Stimulated activated CD8-positive, alpha-beta memory T cell treated with anti-CD3 and anti-CD28 coated beads, Interleukin-12 subunit alpha, Interleukin-12 subunit beta, amount 100 ng/mL, for 1 hour (primary cell): Measurements from ENCODE around the gene USP46.

ENCODE experiments used
- DNase-seq: peaks from one replicate; pipeline ENCODE4 v3.0.0-alpha.2; 2020; ENCODE audit warnings: low read depth

USP46 gene, protein sequence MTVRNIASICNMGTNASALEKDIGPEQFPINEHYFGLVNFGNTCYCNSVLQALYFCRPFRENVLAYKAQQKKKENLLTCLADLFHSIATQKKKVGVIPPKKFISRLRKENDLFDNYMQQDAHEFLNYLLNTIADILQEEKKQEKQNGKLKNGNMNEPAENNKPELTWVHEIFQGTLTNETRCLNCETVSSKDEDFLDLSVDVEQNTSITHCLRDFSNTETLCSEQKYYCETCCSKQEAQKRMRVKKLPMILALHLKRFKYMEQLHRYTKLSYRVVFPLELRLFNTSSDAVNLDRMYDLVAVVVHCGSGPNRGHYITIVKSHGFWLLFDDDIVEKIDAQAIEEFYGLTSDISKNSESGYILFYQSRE

DNA sequence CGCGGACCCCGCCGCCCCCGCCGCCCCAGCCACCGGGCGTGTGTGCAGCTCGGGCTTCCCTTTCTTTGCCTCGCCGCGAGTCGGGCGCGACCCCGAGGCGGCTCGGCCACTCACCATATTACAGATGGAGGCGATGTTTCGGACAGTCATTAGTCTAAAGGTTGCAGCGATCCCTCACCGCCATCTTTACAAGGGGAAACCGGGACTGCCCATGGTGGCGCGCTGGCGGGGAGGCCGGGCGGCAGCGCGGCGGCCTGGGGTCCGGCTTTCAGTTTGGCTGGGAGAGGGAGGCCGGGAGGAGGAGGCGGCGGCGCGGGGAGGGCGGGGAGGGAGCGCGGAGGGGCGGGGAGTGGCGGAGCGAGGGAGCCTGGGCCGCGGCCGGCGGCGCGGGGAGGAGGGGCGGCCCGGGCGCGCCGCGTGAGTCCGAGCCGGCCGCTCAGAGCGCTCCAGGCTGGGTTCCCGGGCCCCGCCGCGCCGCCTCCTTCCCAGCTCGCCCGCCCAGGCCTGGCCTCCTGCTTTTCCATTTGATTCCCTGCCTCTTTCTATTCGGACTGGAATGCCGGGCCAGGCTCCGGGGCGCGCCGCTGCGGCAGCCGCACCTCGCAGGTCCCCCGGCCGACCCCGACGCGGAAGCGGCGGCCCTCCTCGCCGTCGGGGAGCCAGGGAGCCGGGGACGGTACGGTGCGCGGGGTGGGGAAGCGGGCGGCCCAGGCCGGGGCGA, at the start of gene USP46:
TSS of gene USP46 (minus strand) at position 301 of the 721 bp plus-strand sequence. CDS start at position 150, 151 bp downstream.
- peak; percentile 26 for DNase-seq

DNA sequence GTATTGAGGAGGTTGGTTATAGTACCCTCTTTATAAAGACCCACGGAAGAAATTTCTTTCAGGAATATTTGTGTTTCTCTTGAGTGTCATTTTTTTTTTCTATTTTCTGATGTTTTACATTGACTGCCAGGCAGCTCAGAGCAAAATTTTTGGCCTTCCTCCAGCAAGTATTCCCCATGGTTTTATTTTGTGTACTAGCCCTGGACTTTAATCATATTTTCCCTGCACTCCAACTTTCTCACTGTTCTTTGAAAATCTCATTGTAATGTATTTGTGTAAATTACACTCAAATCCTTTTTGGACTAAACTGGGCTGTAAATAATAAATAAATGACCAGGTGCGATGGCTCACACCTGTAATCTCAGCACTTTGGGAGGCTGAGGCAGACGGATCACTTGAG, 45.6 kb upstream of the USP46 start:
- DNase-seq, result no peak

DNA sequence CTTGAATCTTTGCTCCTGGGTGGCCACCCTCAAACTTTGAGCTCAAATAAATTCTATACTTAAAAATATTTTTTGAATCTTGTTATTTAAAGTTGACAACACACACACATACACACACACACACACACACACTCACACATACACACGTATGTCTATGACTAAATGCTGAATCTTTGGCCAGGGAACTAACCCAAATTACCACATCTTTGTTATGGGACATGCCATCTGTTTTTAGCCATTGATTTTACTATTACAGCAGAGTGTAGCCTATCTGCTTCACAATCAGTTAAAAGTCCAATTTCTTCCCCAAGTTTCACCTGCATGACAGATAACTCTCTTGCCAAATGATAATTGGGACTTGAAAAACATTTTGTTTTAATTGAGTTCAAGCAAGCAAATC, 45.0 kb upstream of the USP46 start:
- no peak for DNase-seq

DNA sequence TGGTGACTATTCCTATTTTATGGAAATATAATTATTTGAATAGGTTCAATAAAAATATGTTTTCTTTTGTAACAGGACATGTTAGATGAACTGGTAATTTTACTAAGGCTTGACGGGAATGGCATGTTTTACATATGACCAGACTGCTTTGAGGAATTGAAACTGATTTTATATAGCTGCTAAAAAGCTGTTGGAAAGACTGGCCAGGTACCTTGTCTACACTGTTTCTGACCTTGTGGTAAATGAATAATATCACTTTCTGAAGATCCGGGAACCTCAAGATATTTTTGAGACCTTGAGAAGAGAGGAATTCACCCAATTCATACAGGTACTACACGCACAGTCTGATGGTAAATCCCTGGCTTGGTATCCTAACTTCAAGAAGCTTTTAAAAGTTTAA, 42.1 kb upstream of the USP46 start:
- no peak for DNase-seq

DNA sequence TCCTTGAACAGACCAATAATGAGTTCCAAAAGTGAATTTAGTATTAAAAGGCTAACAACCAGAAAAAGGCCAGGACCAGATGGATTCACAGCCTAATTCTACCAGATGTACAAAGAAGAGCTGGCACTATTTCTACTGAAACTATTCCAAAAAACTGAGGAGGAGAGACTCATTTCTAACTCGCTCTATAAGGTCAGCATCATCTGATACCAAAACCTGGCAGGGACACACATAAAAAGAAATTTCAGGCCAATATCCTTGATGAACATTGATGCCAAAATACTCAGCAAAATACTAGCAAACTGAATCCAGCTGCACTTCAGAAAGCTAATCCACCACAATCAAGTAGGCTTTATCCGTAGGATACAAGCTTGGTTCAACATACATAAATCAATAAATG, 35.8 kb upstream of the USP46 start:
- DNase-seq, result no peak

DNA sequence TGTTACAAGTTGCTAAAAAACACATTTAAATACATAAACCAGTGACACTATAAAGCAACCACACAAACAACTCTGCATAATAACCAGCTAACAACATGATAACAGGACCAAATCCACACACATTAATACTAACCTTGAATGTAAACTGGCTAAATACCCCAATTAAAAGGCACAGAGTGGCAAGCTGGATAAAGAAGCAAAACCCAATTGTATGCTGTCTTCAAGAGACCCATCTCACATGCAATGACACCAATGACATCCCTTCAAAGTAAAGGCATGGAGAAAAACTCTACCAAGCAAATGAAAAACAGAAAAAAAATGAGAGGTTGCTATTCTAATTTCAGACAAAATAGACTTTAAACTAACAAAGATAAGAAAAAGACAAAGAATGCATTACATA, 34.4 kb upstream of the USP46 start:
- no peak for DNase-seq

DNA sequence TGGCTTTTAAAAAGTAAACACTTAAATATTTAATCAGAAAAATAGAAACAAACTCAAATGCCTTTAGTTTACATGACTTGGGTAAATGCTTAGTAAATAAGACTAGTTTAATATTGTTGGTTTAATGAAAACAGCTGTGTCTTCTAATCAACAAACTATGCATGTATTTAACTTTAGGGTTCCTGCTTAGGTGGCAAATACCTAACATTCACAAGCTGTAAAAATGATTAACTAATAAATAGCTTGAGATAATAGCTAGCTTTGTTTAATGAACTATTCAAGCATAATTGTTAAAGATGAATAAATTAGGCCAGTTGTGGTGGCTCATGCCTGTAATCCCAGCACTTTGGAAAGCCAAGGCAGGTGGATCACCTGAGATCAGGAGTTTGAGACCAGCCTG, 30.0 kb upstream of the USP46 start:
- no peak for DNase-seq

DNA sequence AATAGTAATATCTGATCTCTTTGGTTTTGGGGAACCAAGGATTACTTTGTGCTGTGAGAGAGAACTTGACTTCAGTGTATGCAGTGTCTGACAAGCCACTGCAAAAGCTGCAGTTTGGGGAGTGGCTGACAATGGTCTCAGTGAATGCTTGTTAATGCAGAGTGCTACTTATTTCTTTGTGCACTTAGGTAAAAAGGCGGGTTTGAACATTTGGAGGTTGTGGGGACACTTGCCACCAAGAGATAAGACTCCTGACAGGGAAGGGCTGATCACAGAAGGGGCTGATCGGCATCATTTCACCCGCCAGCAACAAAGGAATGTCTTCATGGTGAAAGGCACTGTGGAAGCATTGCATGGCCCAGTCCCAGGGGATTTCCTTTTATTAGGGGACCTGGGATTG, 28.6 kb upstream of the USP46 start:
- DNase-seq, result no peak

DNA sequence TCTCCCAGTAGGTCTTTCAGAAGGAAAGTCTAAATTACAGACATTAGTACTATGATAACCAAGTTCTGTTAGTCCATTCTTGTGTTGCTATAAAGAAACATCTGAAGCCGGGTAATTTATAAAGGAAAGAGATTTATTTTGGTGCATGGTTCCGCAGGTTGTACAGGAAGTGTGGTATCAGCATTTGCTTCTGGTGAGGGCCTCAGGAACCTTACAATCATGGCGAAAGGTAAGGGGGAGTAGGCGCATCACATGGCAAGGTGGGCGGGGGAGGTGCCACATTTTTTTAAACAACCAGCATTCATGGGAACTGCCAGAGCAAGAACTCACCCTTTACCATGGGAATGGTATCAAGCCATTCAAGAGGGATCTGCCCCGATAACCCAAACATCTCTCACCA, 26.2 kb upstream of the USP46 start:
- DNase-seq, result no peak

DNA sequence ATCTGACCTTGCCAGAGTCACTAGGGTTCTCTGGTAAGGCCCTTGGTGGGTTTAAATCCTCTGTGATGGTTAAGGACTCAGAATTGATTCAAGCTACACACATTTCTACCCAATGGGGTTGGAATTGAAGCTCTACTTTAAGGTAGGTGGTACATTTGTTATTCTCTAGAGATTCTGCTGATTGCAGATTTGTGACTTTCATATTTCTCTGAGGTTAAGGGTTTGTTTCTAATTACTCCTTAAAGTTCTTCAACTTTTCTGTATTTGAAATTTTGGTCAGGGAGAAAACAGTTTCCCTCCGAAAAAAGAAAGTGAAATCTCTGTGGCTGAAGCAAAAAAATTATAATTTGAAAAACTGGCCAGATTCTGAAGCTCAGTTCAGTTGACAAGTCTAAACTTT, 25.8 kb upstream of the USP46 start:
- DNase-seq, result no peak

DNA sequence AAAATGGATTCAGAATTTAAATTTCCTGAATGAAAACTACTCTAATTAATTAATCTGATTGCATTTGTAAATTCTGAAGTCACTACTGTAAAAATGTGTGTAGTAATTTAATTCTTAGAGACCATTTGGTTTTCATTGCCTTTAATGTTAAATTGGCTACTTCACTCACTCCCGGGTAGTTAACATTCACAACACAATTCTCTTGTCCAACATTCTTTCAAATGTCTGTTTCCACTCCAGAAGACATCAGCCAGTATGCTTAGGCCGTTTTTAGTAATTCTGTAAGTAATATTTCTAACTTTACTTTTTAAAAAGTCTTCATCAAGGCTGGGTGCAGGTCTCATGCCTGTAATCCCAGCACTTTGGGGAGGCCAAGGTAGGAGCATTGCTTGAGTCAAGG, 21.3 kb upstream of the USP46 start:
- DNase-seq, result no peak

DNA sequence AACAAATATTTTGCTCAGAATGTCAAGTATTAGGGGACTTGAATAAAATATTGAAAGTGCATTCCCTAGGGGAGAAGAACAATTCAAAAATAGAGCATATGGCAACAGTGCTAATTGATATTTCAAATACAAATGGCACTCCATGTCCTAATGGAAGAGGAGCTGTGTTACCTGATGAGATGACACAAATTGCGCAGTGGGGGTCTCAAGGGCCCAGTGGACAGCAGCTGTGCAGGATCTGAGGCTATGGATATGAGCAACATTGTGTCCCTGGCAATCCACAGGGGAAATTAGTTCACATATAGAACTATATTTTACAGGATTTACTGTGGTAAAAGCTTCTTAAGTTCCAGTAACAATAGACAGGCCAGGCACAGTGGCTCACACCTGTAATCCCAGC, 17.4 kb upstream of the USP46 start:
- no peak for DNase-seq

DNA sequence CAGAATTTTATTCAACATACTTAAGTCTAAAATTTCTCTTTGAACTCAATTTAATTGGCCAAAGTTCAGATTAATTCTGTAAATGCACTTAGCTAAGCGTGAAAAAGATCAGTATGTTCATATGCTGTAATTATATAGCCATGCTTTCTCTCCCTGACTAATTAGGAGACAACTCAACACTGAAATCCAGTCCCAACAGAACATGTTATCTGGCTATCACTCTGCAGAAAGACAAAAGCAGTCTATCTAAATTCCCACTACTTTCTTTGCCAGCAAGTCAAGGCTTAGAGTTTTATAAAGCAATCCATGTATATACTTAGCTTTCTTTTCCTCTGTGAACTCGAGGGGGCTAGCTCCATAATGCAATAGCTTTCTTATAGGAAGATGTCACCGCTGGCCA, 16.0 kb upstream of the USP46 start:
- DNase-seq, result no peak

DNA sequence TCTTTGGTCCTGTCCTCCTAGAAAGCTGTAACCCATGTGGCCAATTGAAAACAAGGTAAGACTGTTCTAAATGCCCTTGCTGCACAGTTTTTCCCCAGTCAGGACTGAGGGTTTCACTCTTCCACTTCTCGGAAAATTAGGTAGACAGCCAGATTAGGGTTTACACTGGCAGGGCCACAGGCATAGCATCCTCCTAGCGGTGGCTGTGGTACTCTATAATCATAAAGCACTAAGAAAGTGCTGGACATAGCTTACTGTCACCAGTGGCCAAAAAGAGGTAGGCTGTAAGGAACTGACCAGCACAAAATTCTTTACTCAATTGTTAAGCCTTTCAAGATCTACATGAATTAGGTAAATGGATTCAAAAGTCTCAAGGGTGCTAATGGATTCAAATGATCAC, 11.6 kb upstream of the USP46 start:
- DNase-seq, result no peak

DNA sequence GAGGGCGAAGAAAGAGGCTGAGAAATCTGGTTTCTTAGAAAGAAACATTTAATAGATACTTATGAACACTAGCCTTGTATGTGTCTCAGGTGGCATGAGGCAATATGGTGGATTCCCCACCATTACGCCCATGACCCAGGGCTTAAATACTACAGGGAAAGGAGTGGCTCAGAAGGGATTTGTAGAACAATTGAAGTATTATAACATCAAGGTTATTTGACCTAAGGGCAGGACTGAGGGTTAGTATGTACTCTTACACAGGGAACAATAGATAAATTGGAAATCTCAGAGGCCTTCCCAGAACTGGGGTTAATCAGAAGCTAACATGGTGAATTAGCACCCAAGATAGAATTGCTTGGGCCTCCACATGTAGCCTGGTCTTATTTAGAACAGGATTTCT, 11.0 kb upstream of the USP46 start:
- no peak for DNase-seq

DNA sequence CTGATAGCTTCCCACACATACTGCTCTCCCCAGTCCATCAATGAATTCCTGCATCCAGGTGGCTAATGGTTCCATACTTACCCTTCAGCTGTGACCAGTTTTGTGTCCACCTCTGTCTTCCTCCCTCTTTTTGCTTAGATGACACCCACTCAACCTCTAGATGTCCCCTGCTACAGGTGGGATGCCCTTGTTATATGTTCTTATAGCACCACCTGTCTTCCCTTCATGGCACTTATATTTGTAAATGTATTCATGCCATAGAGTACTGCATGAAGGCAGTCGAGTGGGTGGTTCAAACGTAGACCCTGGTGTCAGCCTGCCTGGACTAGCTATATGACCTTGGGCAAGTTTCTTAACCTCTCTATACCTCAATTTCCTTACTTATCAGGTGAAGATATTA, 6.5 kb upstream of the USP46 start:
- DNase-seq, result no peak

DNA sequence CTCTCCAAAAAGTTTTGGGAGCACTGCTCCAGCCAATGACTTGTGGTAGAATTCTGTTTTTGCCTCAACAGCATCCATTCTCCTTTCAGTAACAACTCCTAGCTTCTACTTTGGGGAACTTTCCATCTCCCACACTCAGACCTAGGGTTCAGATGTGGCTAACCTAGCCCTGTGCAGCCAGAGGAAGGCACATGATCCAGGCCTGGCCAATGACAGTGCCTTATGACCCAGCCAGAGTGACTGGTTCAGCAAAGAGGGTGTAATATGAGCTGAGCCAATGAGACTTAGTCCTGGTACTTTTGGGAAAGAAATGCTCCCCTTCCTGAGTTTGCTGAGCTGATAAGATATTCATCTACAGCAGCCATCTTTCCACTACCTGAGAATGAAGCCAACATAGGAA, 5.4 kb upstream of the USP46 start:
- DNase-seq, result no peak

DNA sequence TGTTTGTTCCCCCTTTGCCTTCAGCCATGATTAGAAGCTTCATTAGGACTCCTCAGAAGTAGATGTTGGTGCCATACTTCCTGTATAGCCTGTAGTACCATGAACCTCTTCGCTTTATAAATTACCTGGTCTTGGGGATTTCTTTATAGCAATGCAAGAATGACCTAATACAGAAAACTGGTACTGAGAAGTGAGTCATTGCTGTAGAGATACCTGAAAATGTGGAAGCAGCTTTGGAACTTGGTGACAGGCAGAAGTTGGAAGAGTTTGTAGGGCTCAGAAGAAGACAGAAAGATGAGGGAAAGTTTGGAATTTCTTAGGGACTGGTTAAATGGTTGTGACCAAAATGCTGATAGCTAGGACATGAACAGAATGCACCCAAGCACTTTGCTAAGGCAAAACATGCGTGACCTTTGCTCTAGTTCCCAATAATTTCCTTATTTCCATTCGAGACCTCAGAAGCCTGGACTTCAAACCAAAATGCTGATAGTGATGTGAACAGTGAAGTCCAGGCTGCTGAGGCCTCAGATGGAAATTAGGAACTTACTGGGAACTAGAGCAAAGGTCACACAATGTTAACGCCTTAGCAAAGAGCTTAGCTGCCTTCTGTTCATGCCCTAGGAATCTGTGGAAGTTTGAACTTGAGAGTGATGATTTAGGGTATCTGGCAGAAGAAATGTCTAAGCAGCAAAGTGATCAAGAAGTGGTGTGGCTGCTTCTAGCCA, 3.0 kb upstream of the USP46 start:
- no peak for DNase-seq

DNA sequence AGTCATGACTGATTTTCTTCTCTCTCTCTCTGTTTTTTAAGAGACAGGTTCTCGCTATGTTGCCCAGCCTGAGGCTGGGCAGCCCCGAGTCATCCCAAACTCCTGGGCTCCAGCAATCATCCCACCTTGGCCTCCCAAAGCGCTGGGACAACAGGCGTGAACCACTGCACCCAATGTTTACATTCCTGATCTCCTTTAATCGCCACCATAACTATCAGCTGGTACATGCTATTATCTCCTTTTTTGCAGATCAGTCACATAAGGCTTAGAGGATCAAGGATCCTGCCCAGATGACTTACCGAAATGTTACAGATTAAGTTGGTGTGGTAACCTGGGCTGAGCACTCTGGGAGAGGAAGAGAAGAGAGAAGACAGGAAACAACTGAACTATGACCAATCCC, 1.5 kb upstream of the USP46 start:
- DNase-seq, result no peak

DNA sequence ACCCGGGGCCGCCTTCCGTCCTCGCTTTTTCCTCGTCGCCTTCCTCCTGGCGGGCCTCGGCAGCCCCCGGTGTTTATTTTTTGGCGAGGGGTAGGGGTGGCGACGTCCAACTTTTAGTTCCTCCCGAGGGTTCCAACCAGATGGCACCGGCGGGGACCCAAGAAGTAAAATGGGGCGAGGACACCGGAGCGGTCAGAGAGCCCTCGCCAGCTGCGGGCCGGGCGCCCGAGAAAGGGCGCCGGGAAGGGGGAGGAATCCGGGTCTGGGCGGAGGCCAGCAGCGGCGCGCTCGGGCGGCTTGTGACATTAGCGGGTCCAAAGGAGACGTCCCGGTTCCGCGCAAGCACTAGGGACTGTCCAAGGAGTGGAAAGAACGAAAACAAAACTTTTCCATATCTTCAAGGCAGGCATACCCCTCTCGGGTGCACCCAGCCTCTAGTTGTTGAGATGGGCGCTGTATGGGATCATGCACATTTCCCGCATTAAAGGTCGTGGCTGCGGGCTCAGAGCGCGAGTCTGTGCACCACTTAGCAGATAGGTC, 691 bp upstream of the USP46 start:
- DNase-seq, result no peak

DNA sequence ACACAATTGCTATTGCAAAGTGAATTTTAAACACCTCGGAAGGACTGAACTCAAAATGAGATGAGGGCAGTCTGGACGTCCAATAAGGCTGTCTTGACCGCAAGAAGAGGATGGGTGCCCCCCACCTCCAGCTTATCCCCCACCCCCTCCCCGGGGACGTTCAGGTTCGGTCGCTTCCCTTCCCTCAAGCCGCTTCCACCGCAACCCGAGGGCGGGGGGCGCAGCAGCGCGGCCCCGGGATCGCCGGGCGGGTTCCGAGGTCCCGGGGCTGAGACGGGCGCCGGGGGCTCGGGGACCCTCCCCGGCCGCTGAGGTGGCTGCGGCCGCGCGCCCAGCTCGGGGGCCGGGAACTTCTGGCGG, 480 bp downstream of the USP46 start:
- DNase-seq, result no peak

DNA sequence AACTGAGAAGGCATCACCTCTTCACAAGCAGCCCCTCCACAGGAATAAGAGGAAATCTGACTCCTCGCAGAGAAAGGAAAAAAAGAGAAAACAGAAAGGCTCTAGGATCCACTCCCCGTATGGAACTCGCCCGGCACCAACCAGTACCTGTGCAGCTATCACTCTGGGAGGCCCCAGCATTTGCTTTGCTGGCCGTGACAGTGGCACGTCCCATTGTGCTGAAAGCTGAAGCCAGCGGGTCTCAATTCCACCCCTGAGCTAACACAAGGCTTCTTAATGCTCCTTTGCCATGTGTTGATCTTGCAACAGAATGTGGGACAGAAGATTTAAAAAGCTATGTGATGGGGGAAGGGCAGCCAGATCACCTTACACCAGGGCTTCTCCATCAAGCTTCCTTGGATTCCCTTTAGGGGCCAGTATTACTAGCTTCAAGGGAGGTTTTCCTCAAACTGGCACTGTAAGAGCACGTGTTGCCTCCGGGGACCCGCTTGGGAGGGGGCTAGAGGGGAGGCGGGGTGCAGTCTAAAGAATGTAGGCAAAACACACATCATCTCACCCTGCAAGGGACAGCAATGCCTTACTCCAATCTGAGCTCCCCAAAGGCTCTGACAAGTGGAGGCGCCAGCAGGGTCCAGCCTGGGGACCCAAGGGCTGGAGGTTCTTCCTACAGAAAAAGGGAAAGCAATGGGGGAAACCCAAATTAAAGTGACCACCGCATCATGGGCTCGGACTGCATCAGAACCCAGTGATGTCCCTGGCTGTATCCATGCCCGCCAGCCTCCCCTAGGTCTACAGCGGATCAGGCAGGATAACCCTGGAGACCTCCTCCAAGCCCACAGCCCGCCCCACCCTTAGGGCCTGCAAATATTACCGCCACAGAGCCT, 1.2 kb downstream of the USP46 start:
- DNase-seq, result no peak
